A673 (cell line): Measurements from ENCODE around the gene THSD7B. TPM values are rescaled to one million over a fixed set of nuclear protein-coding genes. Genes with fewer than 3 reads are reported as not detected.

ENCODE experiments used
- BruUV-seq: library from RNA; stranded (reverse); fragments of 400-500 nt; replicated peaks from 2 replicates; lab custom pipeline; 2021; lab: Mats Ljungman, UMichigan
- CTCF ChIA-PET: fragments of 300-600 bp; sonication (Branson Sonifier 250); formaldehyde crosslinking; loops from one replicate; lab custom pipeline; 2022; ENCODE audit warnings: antibody characterized with exemption; lab: Charles Lee
- POLR2A ChIA-PET: fragments of 300-600 bp; sonication (Branson Sonifier 250); formaldehyde crosslinking; loops from one replicate; lab custom pipeline; 2022; ENCODE audit warnings: antibody characterized with exemption; ENCODE audit not compliant: low non-redundant PET; lab: Charles Lee
- DNase-seq: peaks from one replicate; pipeline ENCODE4 v3.0.0-alpha.2; 2015; ENCODE audit warnings: low spot score
- H3K27ac ChIP-seq: fragments of 200-600 bp; sonication (generic); 2 replicates; pipeline ENCODE4 v1.5.1; 2016; ENCODE audit warnings: mixed run types, low read depth, mild to moderate bottlenecking, mixed read lengths, antibody characterized with exemption, low read length; ENCODE audit not compliant: poor library complexity, severe bottlenecking
- H3K27me3 ChIP-seq: fragments of 200-600 bp; sonication (generic); replicated peaks from 2 replicates; pipeline ENCODE4 v1.6.1; 2017; ENCODE audit warnings: mixed run types, low read depth, mild to moderate bottlenecking, mixed read lengths, antibody characterized with exemption, low read length; ENCODE audit not compliant: insufficient read depth, poor library complexity
- H3K36me3 ChIP-seq: fragments of 200-600 bp; sonication (generic); 2 replicates; pipeline ENCODE4 v1.6.1; 2016; ENCODE audit warnings: mixed run types, mild to moderate bottlenecking, mixed read lengths, antibody characterized with exemption, low read length; ENCODE audit not compliant: insufficient read depth, poor library complexity, severe bottlenecking
- H3K4me1 ChIP-seq: fragments of 200-600 bp; sonication (generic); 2 replicates; pipeline ENCODE4 v1.6.1; 2017; ENCODE audit warnings: mixed run types, mild to moderate bottlenecking, mixed read lengths, antibody characterized with exemption, low read length; ENCODE audit not compliant: insufficient read depth, poor library complexity, severe bottlenecking
- H3K4me3 ChIP-seq: fragments of 200-600 bp; sonication (generic); 2 replicates; pipeline ENCODE4 v1.5.1; 2016; ENCODE audit warnings: low read depth, mixed run types, mild to moderate bottlenecking, mixed read lengths, low read length; ENCODE audit not compliant: poor library complexity, severe bottlenecking
- H3K9me3 ChIP-seq: fragments of 200-600 bp; sonication (generic); 2 replicates; pipeline ENCODE4 v1.6.1; 2016; ENCODE audit warnings: mixed run types, low read depth, mild to moderate bottlenecking, mixed read lengths, antibody characterized with exemption, low read length; ENCODE audit not compliant: poor library complexity, severe bottlenecking
- CTCF ChIP-seq: fragments of 300-800, 200-600 bp; sonication (generic); conservative IDR thresholded peaks from 2 replicates; pipeline ENCODE4 v1.5.1; 2017; ENCODE audit warnings: low read depth, mild to moderate bottlenecking, antibody characterized with exemption, low read length, moderate library complexity, mixed read lengths
- EZH2 ChIP-seq: fragments of 200-600 bp; sonication (generic); IDR thresholded peaks from 2 replicates; pipeline ENCODE4 v1.6.1; 2017; ENCODE audit warnings: borderline replicate concordance, low read depth, mild to moderate bottlenecking, mixed read lengths, antibody characterized with exemption, low read length; ENCODE audit not compliant: poor library complexity, severe bottlenecking
- intact Hi-C: fragments of 100-400 bp; cut with micrococcal nuclease; formaldehyde crosslinking; loops from one replicate; pipeline ENCODE4 v1.10.0; 2022; ENCODE audit not compliant: unreplicated experiment
- total RNA-seq: library from RNA; stranded (reverse); gene quantifications from 2 replicates; pipeline ENCODE4 v1.2.3, GENCODE V29; 2021

The THSD7B gene
- total RNA-seq, 1 experiment from 2014 or later, result not detected

GRCh38 chr2:137705296-137705695 is 940.0 kb downstream of the THSD7B start:
- CTCF ChIA-PET, result no interaction called here
- H3K27me3 ChIP-seq, result no peaks in the 10 kb centered on the region
- no peak overlapping the region for H3K4me3 ChIP-seq
- H3K36me3 ChIP-seq, result no peaks in the 10 kb centered on the region
- no peak for TF ChIP-seq EZH2
- TF ChIP-seq CTCF, result no peak
- no peak overlapping the region for H3K27ac ChIP-seq
- POLR2A ChIA-PET, result no interaction called here
- no peaks in the 10 kb centered on the region for H3K9me3 ChIP-seq
- no peaks in the 10 kb centered on the region for H3K4me1 ChIP-seq
- intact Hi-C loops, result no loop called here
- BruUV-seq, result no TSS peak
- DNase-seq, result no peak

- CTCF ChIA-PET, result no interaction called here
- Histone ChIP-seq H3K9me3 (no peaks in the 10 kb centered on the region), H3K4me1 (no peaks in the 10 kb centered on the region), H3K36me3 (no peaks in the 10 kb centered on the region), H3K27ac (no peak overlapping the region), H3K4me3 (no peak overlapping the region), H3K27me3 (no peaks in the 10 kb centered on the region)
- POLR2A ChIA-PET, result no interaction called here
- BruUV-seq, result no TSS peak
- no peak for DNase-seq
- TF ChIP-seq EZH2, result no peak
- TF ChIP-seq CTCF, result no peak
- intact Hi-C loops, result no loop called here
Observed at GRCh38 chr2:137706786-137707613, 941.7 kb downstream of the THSD7B start.

- H3K9me3 ChIP-seq, result no peaks in the 10 kb centered on the region
- no peaks in the 10 kb centered on the region for H3K4me1 ChIP-seq
- no peak for TF ChIP-seq EZH2
- TF ChIP-seq CTCF, result no peak
- H3K27me3 ChIP-seq, result no peaks in the 10 kb centered on the region
- BruUV-seq, result no TSS peak
- no peaks in the 10 kb centered on the region for H3K36me3 ChIP-seq
- POLR2A ChIA-PET, result no interaction called here
- intact Hi-C loops, result no loop called here
- CTCF ChIA-PET, result no interaction called here
- H3K27ac ChIP-seq, result no peak overlapping the region
- DNase-seq, result no peak
- H3K4me3 ChIP-seq, result no peak overlapping the region
Observed at GRCh38 chr2:137708311-137708710, 943.0 kb downstream of the THSD7B start.
